ENCODE measurements around the gene C5orf47. TPM values are rescaled to one million over a fixed set of nuclear protein-coding genes. Genes with fewer than 3 reads are reported as not detected.
A peak's percentile ranks its signal among the peaks of the same experiment; 100 is the strongest.

The C5orf47 gene
- total RNA-seq, 1 donor from 2014 or later, result 0.16 TPM

DNA sequence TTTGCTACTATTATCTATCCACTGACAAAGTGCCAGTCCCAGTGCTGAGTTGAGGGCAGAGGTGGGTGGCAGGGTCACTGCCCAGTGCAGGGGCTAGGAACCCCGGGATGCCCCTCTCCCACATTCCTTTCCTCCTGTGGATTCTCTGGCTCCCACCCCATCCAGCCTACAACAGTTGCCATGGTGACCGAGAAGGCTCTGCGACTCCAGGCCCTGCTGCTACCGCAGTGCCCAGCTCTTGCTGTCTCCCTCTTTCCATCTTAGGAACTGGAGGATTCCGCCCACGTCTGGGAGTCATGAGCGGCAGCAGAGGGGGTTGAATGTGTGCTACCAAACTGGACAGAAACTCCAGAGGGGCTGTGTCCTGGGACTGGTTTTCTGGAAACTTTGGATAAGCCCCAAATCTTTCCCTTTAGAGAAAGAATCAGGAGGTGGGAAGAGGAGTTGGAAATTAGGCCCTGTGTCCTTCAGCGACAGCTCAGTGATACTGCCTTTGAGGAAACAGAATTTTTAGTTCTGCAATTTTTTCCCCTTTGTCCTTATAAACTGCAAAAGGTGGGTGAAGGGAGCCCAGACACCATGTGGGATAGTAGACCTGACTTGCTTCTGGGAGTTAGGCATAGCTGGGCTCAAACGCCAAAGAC lies 20.7 kb upstream of the C5orf47 start:
- intact Hi-C loops (cut with DNase I), result no loop called here
- no peak for ATAC-seq
- no peak for DNase-seq (ENCODE audit: missing footprints)

GRCh38 chr5:173969167-173970049 lies 19.6 kb upstream of the C5orf47 start:
- DNase-seq (ENCODE audit: missing footprints) (no peak), ATAC-seq (no peak)
- intact Hi-C loops (cut with DNase I), result loop anchor here (5.0 to 10.0 kb wide), 2 partner anchors 202 to 345 kb away; no protein-coding TSS in a partner anchor

DNA sequence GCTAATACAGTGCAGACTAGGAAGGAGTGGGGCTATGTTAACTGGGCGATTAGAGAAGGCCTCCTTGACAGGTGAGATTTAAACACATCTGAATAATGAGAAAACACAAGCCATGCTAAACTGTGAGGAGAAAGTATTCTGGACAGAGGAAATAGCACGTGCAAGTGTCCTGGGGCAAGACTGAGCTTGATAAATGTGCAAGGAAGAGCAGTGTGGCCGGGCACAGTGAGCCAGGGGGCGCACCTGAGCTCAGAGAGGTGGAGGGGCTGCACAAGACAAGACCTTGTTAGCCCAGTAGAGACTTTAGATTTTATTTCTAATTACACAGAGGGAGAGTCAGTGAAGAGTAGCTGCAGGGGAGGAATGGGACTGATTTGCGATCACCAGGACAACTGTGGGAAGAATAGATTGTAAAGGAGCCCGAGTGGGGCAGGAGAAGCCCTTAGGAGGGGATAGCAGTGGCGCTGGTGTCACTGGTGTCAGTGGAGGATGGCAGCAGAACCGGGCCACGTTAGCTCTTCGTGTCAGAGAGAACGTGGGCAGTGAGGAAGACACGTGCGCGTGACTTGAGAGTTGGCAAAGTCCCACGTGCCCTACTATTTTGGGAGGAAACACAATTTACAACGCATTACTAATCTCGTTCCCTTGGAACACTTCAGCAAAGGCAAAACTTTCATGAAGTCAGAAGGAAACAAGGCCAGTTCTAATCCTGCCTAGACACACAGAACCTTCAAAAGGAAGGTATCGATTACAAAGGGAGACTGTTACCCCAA lies 17.9 kb upstream of the C5orf47 start:
- intact Hi-C loops (cut with DNase I), result loop anchor here (5.0 to 10.0 kb wide), 2 partner anchors 204 to 344 kb away; no protein-coding TSS in a partner anchor
- ATAC-seq, result no peak
- DNase-seq (ENCODE audit: missing footprints), result no peak

GRCh38 chr5:173971681-173972345 lies 17.2 kb upstream of the C5orf47 start:
- no peak for ATAC-seq
- no peak for DNase-seq (ENCODE audit: missing footprints)
- intact Hi-C loops (cut with DNase I), result loop anchor here (2.0 to 10.0 kb wide), 3 partner anchors 81 to 343 kb away; no protein-coding TSS in a partner anchor

- peak; percentile 29 for ATAC-seq
- no peak for DNase-seq (ENCODE audit: missing footprints)
- intact Hi-C loops (cut with DNase I), result loop anchor here (2.0 to 10.0 kb wide), 3 partner anchors 82 to 342 kb away; no protein-coding TSS in a partner anchor
Observed at GRCh38 chr5:173972607-173972924, 16.4 kb upstream of the C5orf47 start.

- ATAC-seq, result peak; percentile 86
- intact Hi-C loops (cut with DNase I), result loop anchor here (1.0 to 10.0 kb wide), 4 partner anchors 82 to 354 kb away; no protein-coding TSS in a partner anchor
- no peak for DNase-seq (ENCODE audit: missing footprints)
Observed at GRCh38 chr5:173972925-173973615, 15.9 kb upstream of the C5orf47 start.

GRCh38 chr5:173973616-173973969 lies 15.4 kb upstream of the C5orf47 start:
- peak; percentile 53 for ATAC-seq
- intact Hi-C loops (cut with DNase I), result loop anchor here (1.0 to 10.0 kb wide), 4 partner anchors 83 to 354 kb away; no protein-coding TSS in a partner anchor

DNA sequence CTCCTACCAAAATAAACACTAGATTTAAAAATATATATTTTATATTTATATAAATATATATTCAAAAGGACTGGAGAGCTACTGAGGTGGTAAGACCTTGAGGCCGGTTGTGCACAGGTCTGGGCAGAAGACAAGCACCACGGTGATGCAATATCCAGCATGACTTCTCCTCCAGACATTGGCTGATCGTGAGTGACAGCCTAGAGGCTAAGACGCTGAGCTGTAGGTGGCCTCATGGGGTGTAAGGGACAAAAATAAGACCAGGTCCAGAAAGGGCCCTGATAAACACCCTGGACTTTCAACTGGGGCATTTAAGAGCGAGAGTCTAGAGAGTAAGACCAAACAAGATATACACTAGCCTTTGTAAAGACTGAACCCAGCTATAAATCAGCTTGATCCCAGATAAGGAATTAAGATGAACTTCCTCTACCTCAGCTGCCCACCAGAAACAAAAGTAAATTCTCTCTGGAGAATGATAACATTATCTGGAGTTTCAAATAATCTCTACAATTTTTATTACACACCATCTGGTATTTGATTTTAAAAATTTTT lies 14.2 kb upstream of the C5orf47 start:
- ATAC-seq (no peak), DNase-seq (ENCODE audit: missing footprints) (no peak)
- intact Hi-C loops (cut with DNase I), result loop anchor here (5.0 to 10.0 kb wide), 2 partner anchors 207 to 340 kb away; no protein-coding TSS in a partner anchor

More at GRCh38 chr5:173973616-173973969, 15.4 kb upstream of the C5orf47 start:
- DNase-seq (ENCODE audit: missing footprints), result no peak

- intact Hi-C loops (cut with DNase I), result no loop called here
- no peak for ATAC-seq
- DNase-seq (ENCODE audit: missing footprints), result no peak
Observed at GRCh38 chr5:173981185-173981761, 7.7 kb upstream of the C5orf47 start.

GRCh38 chr5:173984218-173984617 lies 4.8 kb upstream of the C5orf47 start:
- peak; percentile 46 for ATAC-seq
- intact Hi-C loops (cut with DNase I), result no loop called here
- DNase-seq (ENCODE audit: missing footprints), result no peak

DNA sequence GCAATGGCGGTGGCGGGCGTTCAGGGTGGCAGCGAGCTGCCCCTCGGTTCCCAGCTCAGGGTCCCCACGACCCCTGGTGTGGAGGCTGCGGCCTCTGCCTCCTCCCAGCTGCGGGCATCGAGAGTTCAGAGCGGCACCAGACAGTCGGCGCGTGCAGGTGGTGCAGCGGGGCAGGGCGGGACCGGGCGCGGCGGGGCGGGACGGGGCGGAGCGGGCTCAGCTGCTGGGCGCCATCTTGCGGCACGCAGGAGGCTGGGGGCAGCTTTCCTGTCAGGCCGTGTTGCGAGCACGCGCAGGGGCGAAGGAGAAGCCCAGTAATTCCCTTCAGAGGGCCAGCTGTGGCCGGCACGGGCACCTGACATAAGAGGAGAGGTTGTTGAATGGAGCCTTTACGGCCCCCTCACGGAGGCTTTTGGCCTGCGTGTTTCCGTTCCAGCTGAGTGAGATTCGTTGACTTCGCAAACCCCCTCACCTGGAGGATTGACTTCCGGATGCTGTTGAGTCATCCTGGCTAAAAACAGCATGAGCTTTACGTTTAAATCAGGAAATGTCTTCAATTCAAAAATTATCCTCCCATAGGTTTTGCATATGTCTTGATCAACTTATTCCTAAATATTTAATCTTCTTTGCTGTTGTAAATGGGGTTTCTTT lies 587 bp downstream of the C5orf47 start:
- ATAC-seq (no peak), DNase-seq (ENCODE audit: missing footprints) (no peak)
- intact Hi-C loops (cut with DNase I), result no loop called here

DNA sequence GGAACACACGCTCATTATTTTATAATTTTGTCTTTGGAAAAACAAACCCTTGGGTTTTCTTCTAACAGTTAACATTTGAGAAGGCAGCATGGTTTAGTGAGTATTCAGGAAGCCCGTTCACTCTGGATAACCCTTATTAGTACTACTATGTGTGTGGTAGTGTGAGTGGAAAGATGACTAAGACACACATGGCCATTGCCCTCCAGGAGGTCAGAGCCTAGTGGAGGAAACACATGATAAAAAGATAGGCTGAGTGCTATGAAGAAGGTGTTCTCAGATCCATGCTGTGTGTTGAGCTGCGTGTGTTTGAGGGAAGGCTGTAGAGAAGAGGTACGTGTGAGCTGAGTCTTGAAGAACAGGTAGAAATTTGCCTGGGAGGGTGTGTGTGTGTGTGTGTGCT lies 8.4 kb downstream of the C5orf47 start:
- ATAC-seq (no peak), DNase-seq (ENCODE audit: missing footprints) (no peak)
- intact Hi-C loops (cut with DNase I), result no loop called here

- intact Hi-C loops (cut with DNase I), result no loop called here
- ATAC-seq (no peak), DNase-seq (ENCODE audit: missing footprints) (no peak)
Observed at GRCh38 chr5:173998531-173998930, 9.6 kb downstream of the C5orf47 start.

GRCh38 chr5:174000076-174000475 lies 11.1 kb downstream of the C5orf47 start:
- DNase-seq (ENCODE audit: missing footprints) (no peak), ATAC-seq (no peak)
- intact Hi-C loops (cut with DNase I), result no loop called here

DNA sequence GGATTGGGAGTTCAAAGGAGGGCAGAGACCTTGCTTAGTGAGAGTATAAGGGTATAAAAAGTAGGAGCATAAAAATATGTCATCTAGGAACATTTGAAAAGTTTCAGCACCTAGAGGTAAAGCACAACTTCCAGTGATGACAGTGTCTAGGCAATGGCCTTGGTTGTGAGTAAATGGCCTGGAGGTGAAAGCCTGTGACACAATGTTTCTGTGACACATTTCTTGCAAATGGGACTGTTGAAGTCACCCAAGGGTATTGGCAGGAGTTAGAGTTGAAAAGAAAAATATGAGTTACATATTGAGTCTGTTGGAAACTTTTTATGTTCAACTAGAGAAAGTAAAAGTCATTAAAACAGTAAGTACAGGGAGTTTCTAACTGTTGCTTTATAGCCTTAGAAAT lies 14.8 kb downstream of the C5orf47 start:
- ATAC-seq, result no peak
- intact Hi-C loops (cut with DNase I), result no loop called here

GRCh38 chr5:174008922-174009321 lies 20.0 kb downstream of the C5orf47 start:
- ATAC-seq (no peak), DNase-seq (ENCODE audit: missing footprints) (no peak)
- intact Hi-C loops (cut with DNase I), result no loop called here

More for the DNA sequence above, 14.8 kb downstream of the C5orf47 start:
- no peak for DNase-seq (ENCODE audit: missing footprints)

DNA sequence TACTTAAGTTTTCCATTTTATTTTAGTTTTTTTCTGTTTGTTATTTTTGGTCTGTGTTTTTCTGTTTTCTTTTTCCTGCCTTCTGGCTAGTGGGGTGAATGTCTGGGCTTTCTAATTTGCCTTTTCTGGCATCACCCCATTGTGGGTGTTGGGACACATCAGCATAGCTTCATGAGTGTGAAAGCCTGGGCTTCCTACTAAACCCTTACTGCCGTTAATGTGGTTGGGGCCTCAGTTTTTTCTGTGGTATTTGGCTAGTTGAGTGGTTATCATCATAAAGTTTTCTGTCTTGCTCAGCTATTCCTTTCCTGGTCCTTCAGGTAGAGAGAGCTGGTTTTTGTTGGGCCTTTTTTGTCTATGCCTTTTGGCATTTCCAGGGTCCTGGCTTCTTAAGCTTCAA lies 21.4 kb downstream of the C5orf47 start:
- intact Hi-C loops (cut with DNase I), result no loop called here
- ATAC-seq (no peak), DNase-seq (ENCODE audit: missing footprints) (no peak)
